Glutamatergic neuron (in vitro differentiated cells): Measurements from ENCODE around the gene ENTPD8. TPM values are rescaled to one million over a fixed set of nuclear protein-coding genes. Genes with fewer than 3 reads are reported as not detected.
A peak's percentile ranks its signal among the peaks of the same experiment; 100 is the strongest.

Experiments used
- DNase-seq: peaks from one replicate; pipeline ENCODE4 v3.0.0; 2022
- H3K27ac Mint-ChIP-seq: one replicate; pipeline ENCODE4 v1.8.0; 2020; ENCODE audit warnings: mild to moderate bottlenecking, mixed read lengths, inconsistent platforms; ENCODE audit not compliant: unreplicated experiment
- H3K27me3 Mint-ChIP-seq: one replicate; pipeline ENCODE4 v1.8.0; 2020; ENCODE audit warnings: mild to moderate bottlenecking, moderate library complexity, mixed read lengths, inconsistent platforms; ENCODE audit not compliant: unreplicated experiment
- H3K36me3 Mint-ChIP-seq: one replicate; pipeline ENCODE4 v1.8.0; 2020; ENCODE audit warnings: mild to moderate bottlenecking, mixed read lengths, inconsistent platforms; ENCODE audit not compliant: unreplicated experiment
- H3K4me1 Mint-ChIP-seq: one replicate; pipeline ENCODE4 v1.8.0; 2020; ENCODE audit warnings: mild to moderate bottlenecking, low read depth, mixed read lengths, inconsistent platforms; ENCODE audit not compliant: unreplicated experiment
- H3K4me3 Mint-ChIP-seq: one replicate; pipeline ENCODE4 v1.8.0; 2020; ENCODE audit warnings: mild to moderate bottlenecking, mixed read lengths, inconsistent platforms; ENCODE audit not compliant: unreplicated experiment
- H3K9me3 Mint-ChIP-seq: one replicate; pipeline ENCODE4 v1.8.0; 2020; ENCODE audit warnings: mild to moderate bottlenecking, moderate library complexity, mixed read lengths, inconsistent platforms; ENCODE audit not compliant: unreplicated experiment
- total RNA-seq: library from RNA; stranded (reverse); fragmentation: NEBNext Ultra II Directional; extraction: Animal tissue kit (Norgen Biotek cat#: 25700); gene quantifications from one replicate; pipeline ENCODE4 v1.2.1, GENCODE V29; 2021; ENCODE audit not compliant: unreplicated experiment
- TF ChIP-seq, protein P1 (sequence below): fragments of 200-600 bp; sonication (generic); IDR thresholded peaks from one replicate; pipeline ENCODE4 v1.5.0; 2021; ENCODE audit not compliant: partially characterized antibody, unreplicated experiment

Gene ENTPD8
- total RNA-seq, 1 donor from 2014 or later, result 1.0 TPM

DNA sequence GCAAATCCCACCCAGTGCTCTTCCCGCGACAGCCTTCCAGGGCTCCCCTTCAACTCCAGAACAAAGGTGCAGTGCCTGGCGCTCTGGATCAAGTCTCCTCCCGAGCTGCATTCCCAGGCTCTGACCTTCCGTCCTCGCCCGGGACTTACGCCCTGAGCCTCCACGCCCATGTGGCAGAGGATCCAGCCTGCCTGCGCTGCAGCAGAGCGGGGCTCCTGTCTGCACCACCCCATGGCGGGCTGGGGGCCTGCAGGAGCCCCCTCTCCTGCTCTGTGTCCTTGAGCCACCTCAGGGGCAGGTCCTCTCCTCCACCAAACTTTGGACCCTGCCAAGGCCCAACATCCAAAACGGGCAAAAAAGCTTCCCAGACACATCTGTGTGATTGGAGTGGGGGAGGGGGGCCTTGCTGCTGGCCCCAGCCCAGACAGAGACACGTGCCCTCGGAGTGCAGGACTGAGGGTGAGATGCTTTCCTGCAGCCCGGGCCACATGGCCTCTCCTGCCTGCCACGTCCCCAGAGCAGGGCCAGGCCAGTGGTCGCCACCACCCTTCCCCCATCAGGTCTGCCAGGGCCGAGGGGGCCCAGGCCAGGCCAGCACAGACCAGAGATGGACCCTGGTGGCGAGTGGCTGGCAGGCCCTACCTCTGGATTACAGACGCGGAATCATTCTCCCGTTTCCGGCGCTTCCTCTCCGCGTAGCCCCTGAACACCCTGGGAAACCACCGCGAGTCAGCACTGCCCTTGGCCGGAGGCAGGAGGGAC, 13.6 kb upstream of the ENTPD8 start:
- no peak overlapping the region for H3K27ac Mint-ChIP-seq

DNA sequence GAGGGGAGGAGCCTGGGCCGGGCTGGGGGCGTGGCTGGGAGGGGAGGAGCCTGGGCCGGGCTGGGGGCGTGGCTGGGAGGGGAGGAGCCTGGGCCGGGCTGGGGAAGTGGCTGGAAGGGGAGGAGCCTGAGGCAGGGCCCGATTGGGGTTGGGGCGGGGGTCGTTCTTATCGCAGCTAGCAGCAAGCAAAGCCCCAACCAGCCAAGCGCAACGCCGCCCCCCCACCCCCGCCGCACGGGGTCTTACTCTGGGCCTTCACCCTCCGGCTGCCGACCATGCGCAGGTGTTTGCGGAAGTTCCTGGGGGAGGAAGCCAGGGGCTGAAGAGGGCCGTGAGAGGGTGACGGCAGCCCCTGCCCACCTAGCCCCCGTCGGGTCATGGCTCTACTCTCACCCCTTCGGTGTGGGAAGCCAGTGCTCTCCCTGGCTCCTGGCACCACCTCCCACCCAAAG, 13.0 kb upstream of the ENTPD8 start:
- Mint-ChIP-seq H3K36me3 (no peaks in the 10 kb centered on the region), H3K4me1 (peaks cover 4% of the 10 kb centered on the region), H3K9me3 (peaks cover 1% of the 10 kb centered on the region), H3K27me3 (peaks cover 4% of the 10 kb centered on the region), H3K27ac (no peak overlapping the region), H3K4me3 (peak overlapping the region; percentile 61)
- TF ChIP-seq, protein P1, sequence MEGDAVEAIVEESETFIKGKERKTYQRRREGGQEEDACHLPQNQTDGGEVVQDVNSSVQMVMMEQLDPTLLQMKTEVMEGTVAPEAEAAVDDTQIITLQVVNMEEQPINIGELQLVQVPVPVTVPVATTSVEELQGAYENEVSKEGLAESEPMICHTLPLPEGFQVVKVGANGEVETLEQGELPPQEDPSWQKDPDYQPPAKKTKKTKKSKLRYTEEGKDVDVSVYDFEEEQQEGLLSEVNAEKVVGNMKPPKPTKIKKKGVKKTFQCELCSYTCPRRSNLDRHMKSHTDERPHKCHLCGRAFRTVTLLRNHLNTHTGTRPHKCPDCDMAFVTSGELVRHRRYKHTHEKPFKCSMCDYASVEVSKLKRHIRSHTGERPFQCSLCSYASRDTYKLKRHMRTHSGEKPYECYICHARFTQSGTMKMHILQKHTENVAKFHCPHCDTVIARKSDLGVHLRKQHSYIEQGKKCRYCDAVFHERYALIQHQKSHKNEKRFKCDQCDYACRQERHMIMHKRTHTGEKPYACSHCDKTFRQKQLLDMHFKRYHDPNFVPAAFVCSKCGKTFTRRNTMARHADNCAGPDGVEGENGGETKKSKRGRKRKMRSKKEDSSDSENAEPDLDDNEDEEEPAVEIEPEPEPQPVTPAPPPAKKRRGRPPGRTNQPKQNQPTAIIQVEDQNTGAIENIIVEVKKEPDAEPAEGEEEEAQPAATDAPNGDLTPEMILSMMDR, result no peak
- peak; percentile 62 for DNase-seq

More for the DNA sequence above, 13.6 kb upstream of the ENTPD8 start:
- peaks cover 4% of the 10 kb centered on the region for H3K27me3 Mint-ChIP-seq
- no peaks in the 10 kb centered on the region for H3K36me3 Mint-ChIP-seq
- H3K4me1 Mint-ChIP-seq, result peaks cover 4% of the 10 kb centered on the region
- peak overlapping the region; percentile 61 for H3K4me3 Mint-ChIP-seq
- peaks cover 1% of the 10 kb centered on the region for H3K9me3 Mint-ChIP-seq
- TF ChIP-seq, protein P1, result no peak
- peak; percentile 34 for DNase-seq

DNA sequence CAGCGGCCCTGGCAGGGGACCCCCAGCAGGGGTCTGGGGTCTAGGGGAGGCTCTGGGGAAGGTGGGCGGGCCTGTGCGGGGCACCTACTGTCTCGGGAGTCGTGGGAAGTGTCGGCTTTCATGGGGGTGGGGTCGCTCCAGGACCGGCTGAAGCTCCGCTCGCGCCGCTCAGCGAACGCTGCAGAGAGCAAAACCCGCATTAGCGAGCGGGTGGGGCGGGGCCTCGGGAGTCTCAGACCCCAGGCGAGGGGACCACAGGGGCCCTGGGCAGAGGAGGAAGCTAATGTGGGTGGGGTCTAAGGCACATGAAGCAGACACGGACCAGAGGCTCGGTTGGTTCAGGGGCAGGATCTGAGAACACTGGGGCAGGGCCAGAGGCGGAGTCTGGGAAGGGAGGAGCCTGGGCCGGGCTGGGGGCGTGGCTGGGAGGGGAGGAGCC, 12.5 kb upstream of the ENTPD8 start:
- Mint-ChIP-seq H3K27me3 (peaks cover 4% of the 10 kb centered on the region), H3K27ac (no peak overlapping the region), H3K9me3 (peaks cover 1% of the 10 kb centered on the region), H3K4me1 (peaks cover 4% of the 10 kb centered on the region), H3K36me3 (no peaks in the 10 kb centered on the region), H3K4me3 (peak overlapping the region; percentile 59)
- TF ChIP-seq, protein P1, result no peak
- peak; percentile 79 for DNase-seq

DNA sequence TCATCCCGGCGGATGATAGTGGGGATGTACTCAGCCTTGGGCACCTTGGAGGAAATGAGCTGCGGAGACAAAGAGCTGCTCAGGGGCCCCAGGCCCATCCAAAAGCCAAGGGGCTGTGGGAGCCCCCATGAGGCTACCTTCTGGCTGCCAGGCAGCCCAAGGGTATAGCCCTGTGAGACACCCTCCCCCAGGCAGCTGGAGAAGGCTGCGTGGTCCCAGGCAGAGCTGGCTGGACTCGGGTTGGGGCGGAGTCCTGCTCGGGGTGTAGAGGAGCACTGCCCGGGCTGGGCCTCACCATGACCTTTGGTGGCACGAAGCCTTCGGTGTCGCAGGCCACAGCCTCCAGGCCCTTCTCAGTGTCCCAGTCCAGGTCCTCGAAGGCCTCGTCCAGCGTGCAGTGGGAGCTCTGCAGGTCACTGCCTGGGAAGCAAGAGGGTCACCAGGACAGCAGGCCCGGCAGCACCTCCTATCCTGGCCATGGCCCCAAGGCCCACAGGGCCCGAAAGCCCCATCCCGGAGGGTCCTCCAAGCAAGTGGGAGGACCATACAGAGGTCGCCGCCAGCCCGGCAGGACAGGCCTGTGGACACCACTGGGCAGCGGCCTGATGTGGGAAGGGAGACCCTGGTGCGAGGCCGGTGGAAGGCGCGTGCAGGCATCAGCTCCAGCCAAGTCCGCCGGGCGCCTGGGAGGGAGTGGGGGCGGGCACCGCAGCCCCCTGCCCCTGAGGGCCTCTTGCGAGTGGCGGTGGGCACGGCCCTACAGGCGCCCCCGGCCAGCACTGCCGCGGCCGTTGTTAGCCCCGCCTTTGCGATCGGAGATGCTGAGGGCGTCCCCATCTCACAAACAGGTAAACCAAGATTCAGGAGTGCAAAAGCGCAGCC, 11.8 kb upstream of the ENTPD8 start:
- TF ChIP-seq, protein P1, result no peak
- no peak overlapping the region for H3K4me3 Mint-ChIP-seq
- H3K27me3 Mint-ChIP-seq, result peaks cover 4% of the 10 kb centered on the region
- peak; percentile 20 for DNase-seq
- H3K9me3 Mint-ChIP-seq, result peaks cover 1% of the 10 kb centered on the region
- no peak overlapping the region for H3K27ac Mint-ChIP-seq
- H3K36me3 Mint-ChIP-seq, result no peaks in the 10 kb centered on the region
- peaks cover 4% of the 10 kb centered on the region for H3K4me1 Mint-ChIP-seq
